Measurements from ENCODE around the gene CDH22. TPM values are rescaled to one million over a fixed set of nuclear protein-coding genes. Genes with fewer than 3 reads are reported as not detected.

The CDH22 gene
- total RNA-seq, 4 donors from 2014 or later: 0.26 to 1.2 (median 0.35) TPM

DNA sequence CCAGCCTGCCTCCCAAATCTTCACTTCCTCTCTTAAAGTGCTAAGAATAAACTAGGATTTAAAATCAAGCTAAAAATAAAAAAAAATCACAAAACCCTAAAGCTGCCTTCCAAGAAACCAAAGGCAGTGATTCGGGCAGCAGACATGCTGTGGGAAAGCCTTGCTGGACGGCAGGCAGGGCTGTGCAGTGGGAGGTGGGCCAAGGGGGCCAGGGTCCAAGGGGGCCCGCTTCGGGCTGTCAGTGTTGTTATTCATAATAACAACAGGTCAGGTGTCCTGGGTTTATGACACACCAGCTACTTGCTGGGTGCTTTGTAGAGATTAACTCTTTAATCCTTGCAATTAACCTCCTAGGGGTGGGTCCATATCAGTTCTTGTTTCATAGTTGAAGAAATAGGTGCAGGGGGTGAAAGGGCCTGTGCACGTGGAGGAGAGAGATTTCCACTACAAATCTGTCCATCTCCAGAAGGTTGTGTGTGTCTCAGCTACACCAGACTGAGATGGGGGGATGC is 149.8 kb downstream of the CDH22 start:
- Histone ChIP-seq H3K27me3 (peaks cover 2 to 7% (median 5%) of the 10 kb centered on the region in 3 donors), H3K4me3 (no peak overlapping the region), H3K9me3 (no peaks in the 10 kb centered on the region), H3K4me1 (no peaks in the 10 kb centered on the region), H3K36me3 (no peaks in the 10 kb centered on the region), H3K27ac (no peak overlapping the region)
- TF ChIP-seq, protein P1, sequence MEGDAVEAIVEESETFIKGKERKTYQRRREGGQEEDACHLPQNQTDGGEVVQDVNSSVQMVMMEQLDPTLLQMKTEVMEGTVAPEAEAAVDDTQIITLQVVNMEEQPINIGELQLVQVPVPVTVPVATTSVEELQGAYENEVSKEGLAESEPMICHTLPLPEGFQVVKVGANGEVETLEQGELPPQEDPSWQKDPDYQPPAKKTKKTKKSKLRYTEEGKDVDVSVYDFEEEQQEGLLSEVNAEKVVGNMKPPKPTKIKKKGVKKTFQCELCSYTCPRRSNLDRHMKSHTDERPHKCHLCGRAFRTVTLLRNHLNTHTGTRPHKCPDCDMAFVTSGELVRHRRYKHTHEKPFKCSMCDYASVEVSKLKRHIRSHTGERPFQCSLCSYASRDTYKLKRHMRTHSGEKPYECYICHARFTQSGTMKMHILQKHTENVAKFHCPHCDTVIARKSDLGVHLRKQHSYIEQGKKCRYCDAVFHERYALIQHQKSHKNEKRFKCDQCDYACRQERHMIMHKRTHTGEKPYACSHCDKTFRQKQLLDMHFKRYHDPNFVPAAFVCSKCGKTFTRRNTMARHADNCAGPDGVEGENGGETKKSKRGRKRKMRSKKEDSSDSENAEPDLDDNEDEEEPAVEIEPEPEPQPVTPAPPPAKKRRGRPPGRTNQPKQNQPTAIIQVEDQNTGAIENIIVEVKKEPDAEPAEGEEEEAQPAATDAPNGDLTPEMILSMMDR (IDR thresholded peaks at IDR 0.05 in 4 of 5, conservative IDR thresholded peaks at IDR 0.05 in 1 of 5): no peak
- TF ChIP-seq POLR2A (IDR thresholded peaks at IDR 0.05): no peak
- DNase-seq (no peak), ATAC-seq (no peak)
- in situ Hi-C loops (cut with MboI; ENCODE audit: low sequenced_read_pairs in 4 of 4) (no loop called here), intact Hi-C loops (cut with DNase I; ENCODE audit: low total_unique reads) (no loop called here)

DNA sequence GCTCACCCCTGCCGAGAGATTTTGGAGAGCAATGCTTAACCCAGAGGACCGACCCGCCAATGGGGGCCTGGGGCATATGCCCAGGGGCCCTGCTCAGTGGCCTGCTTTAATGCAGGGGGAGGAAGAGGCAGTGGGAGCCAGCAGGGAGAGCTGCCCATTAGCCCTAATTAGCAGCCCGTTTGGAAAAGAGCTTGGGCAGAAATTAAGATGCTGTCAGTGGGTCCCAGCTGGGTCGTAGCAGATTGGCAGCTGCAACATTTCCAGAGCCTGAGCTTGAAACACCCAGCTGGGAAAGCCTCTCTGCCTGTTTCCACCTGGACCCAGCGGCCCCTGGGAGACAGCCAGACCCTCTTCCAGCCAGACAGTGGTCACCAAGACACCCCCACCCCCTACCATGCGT is 150.7 kb downstream of the CDH22 start:
- H3K27me3 ChIP-seq: peaks cover 0 to 11% (median under 1%) of the 10 kb centered on the region in 3 donors
- intact Hi-C loops (cut with DNase I; ENCODE audit: low total_unique reads) (no loop called here), in situ Hi-C loops (cut with MboI; ENCODE audit: low sequenced_read_pairs in 4 of 4) (no loop called here)
- ATAC-seq (no peak), DNase-seq (no peak)
- H3K9me3 ChIP-seq: no peaks in the 10 kb centered on the region
- H3K36me3 ChIP-seq: no peaks in the 10 kb centered on the region
- H3K4me3 ChIP-seq: no peak overlapping the region
- H3K4me1 ChIP-seq: no peaks in the 10 kb centered on the region
- TF ChIP-seq, protein P1 (IDR thresholded peaks at IDR 0.05 in 4 of 5, conservative IDR thresholded peaks at IDR 0.05 in 1 of 5): no peak
- TF ChIP-seq POLR2A (IDR thresholded peaks at IDR 0.05): no peak
- H3K27ac ChIP-seq: no peak overlapping the region

DNA sequence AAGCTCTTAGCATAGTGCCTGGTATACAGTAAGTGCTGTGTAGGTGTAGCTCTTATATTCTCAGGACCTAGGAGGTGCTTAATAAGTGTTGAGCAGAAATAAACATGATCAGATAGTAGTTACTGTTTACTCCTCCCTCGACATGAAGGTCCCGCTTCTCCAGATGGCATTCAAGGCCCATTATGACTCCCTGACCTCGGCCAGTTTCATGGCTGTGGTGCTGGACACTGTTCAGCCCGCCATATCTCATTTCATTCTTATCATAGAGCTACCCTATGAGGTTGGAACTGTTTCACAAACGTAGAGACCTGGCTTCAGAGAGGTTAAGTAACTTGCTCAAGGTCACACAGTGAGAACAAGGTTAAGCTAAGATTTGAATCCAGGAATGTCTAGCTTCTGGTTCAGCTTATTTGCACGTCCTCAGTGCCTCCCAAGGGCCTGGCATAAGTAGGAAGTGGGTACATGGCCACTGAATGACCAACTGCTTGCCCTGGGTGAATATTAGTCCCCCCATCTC is 151.2 kb downstream of the CDH22 start:
- Histone ChIP-seq H3K4me1 (no peaks in the 10 kb centered on the region), H3K4me3 (no peak overlapping the region), H3K36me3 (no peaks in the 10 kb centered on the region), H3K27ac (no peak overlapping the region), H3K9me3 (no peaks in the 10 kb centered on the region), H3K27me3 (peaks cover 0 to 11% (median 2%) of the 10 kb centered on the region in 3 donors)
- TF ChIP-seq POLR2A (IDR thresholded peaks at IDR 0.05): no peak
- TF ChIP-seq, protein P1 (IDR thresholded peaks at IDR 0.05 in 4 of 5, conservative IDR thresholded peaks at IDR 0.05 in 1 of 5): no peak
- DNase-seq: no peak
- ATAC-seq: no peak
- in situ Hi-C loops (cut with MboI; ENCODE audit: low sequenced_read_pairs in 4 of 4): no loop called here
- intact Hi-C loops (cut with DNase I; ENCODE audit: low total_unique reads): no loop called here

DNA sequence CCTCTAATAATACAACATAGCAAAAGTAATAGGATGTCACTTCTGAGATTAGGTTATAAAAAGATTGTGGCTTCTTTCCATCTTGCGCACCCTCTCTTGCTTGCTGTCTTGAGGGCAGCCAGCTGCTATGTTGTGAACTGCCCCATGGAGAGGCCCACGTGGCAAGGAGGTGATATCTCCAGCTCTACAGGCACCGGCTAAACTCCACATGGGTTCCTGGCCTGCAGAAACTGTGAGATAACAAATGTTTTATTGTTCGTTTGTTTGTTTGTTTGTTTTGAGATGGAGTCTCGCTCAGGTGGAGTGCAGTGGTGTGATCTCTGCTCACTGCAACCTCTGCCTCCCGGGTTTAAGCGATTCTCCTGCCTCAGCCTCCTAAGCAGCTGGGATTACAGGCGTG is 152.2 kb downstream of the CDH22 start:
- no peaks in the 10 kb centered on the region for H3K9me3 ChIP-seq
- H3K27me3 ChIP-seq: peaks cover 0 to 11% (median 3%) of the 10 kb centered on the region in 3 donors
- no peak overlapping the region for H3K27ac ChIP-seq
- ATAC-seq: no peak
- no peak for TF ChIP-seq POLR2A (IDR thresholded peaks at IDR 0.05)
- TF ChIP-seq, protein P1 (IDR thresholded peaks at IDR 0.05 in 4 of 5, conservative IDR thresholded peaks at IDR 0.05 in 1 of 5): no peak
- H3K4me1 ChIP-seq: no peaks in the 10 kb centered on the region
- H3K4me3 ChIP-seq: no peak overlapping the region
- H3K36me3 ChIP-seq: no peaks in the 10 kb centered on the region
- intact Hi-C loops (cut with DNase I; ENCODE audit: low total_unique reads) (no loop called here), in situ Hi-C loops (cut with MboI; ENCODE audit: low sequenced_read_pairs in 4 of 4) (no loop called here)
- no peak for DNase-seq

DNA sequence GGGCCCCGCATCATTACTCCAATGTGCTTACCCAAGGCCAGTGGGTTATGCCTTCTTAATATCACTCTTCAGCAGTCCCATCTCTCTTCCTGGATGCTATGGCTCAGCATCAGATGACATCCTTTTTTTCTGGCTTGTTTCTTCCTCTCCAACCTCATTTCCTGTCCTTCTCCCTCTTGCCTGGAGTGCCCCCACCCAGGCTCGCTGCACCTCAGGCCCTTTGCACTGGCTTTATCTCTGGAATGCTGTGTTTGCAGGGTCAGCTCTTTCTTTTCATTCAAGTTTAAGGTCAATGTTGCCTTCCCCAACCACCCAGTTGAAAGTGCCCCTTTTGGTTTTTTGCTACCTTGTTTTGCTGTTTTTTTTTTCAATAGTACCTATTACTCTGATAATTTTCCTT is 153.5 kb downstream of the CDH22 start:
- Histone ChIP-seq H3K4me1 (no peaks in the 10 kb centered on the region), H3K27ac (no peak overlapping the region), H3K27me3 (peaks cover 0 to 11% (median 3%) of the 10 kb centered on the region in 3 donors), H3K4me3 (no peak overlapping the region), H3K9me3 (no peaks in the 10 kb centered on the region), H3K36me3 (no peaks in the 10 kb centered on the region)
- ATAC-seq: no peak
- TF ChIP-seq, protein P1 (IDR thresholded peaks at IDR 0.05 in 4 of 5, conservative IDR thresholded peaks at IDR 0.05 in 1 of 5): no peak
- no peak for TF ChIP-seq POLR2A (IDR thresholded peaks at IDR 0.05)
- intact Hi-C loops (cut with DNase I; ENCODE audit: low total_unique reads) (no loop called here), in situ Hi-C loops (cut with MboI; ENCODE audit: low sequenced_read_pairs in 4 of 4) (no loop called here)
- no peak for DNase-seq
